ENCODE results near the gene PFDN5.
"Not testable (repeated sequence)": the region's sequence is repeated elsewhere in the genome, so short reads cannot be mapped to it uniquely, and the experiment has no call there.

PFDN5 gene

GRCh38 chr12:53328043-53328435 is 32.7 kb downstream of the PFDN5 start:
- DNase-seq: no peak

GRCh38 chr12:53330671-53331070 is 35.3 kb downstream of the PFDN5 start:
- no peak for DNase-seq

- not testable (repeated sequence) for DNase-seq
These were observed 37.0 kb downstream of the PFDN5 start for GRCh38 chr12:53332339-53332738.

GRCh38 chr12:53332744-53333143 is 37.4 kb downstream of the PFDN5 start:
- DNase-seq: no peak

GRCh38 chr12:53333289-53333688 is 37.9 kb downstream of the PFDN5 start:
- DNase-seq: no peak

- no peak for DNase-seq
These were observed 38.5 kb downstream of the PFDN5 start for GRCh38 chr12:53333845-53334244.

GRCh38 chr12:53334822-53335221 is 39.5 kb downstream of the PFDN5 start:
- DNase-seq: no peak

- DNase-seq: peak; percentile 43
These were observed 40.9 kb downstream of the PFDN5 start, which contains the start of gene SP7 for GRCh38 chr12:53336181-53336681. Gene SP7 (minus strand): TSS chr12:53336354. CDS start chr12:53335646, 708 bp downstream.

- no peak for DNase-seq
These were observed 42.7 kb downstream of the PFDN5 start for GRCh38 chr12:53338017-53338416.

- no peak for DNase-seq
These were observed 43.6 kb downstream of the PFDN5 start for GRCh38 chr12:53338916-53339315.

- no peak for DNase-seq
These were observed 45.1 kb downstream of the PFDN5 start for GRCh38 chr12:53340398-53340797.

GRCh38 chr12:53343449-53343848 is 48.1 kb downstream of the PFDN5 start:
- DNase-seq: no peak

GRCh38 chr12:53343969-53344368 is 48.6 kb downstream of the PFDN5 start:
- DNase-seq: no peak

GRCh38 chr12:53344487-53344823 is 49.1 kb downstream of the PFDN5 start:
- DNase-seq: no peak

- peak; percentile 88 for DNase-seq
These were observed 49.6 kb downstream of the PFDN5 start for GRCh38 chr12:53344824-53345485.

GRCh38 chr12:53345486-53346188 is 50.3 kb downstream of the PFDN5 start:
- DNase-seq: no peak

GRCh38 chr12:53346491-53346890 is 51.1 kb downstream of the PFDN5 start:
- no peak for DNase-seq

- DNase-seq: no peak
These were observed 52.6 kb downstream of the PFDN5 start for GRCh38 chr12:53347905-53348304.

Data from OCI-M1 (cell line).